OCI-LY3 (cell line): ENCODE measurements around the gene ANKRD39.

ENCODE experiments used
- H2AFZ ChIP-seq: fragments of 200-600, 300-600 bp; shearing (Covaris generic); 2 replicates; pipeline ENCODE4 v1.6.0; 2014; ENCODE audit warnings: antibody characterized with exemption, low read depth, low read length
- H3K27ac ChIP-seq: fragments of 200-600, 300-600 bp; sonication (generic); 2 replicates; pipeline ENCODE4 v1.5.1; 2014; ENCODE audit warnings: mild to moderate bottlenecking, low read length, moderate library complexity, mixed read lengths
- H3K27me3 ChIP-seq: fragments of 200-600, 300-600 bp; sonication (generic); 2 replicates; pipeline ENCODE4 v1.6.1; 2014; ENCODE audit warnings: low read depth, low read length, mixed read lengths
- H3K36me3 ChIP-seq: fragments of 200-600, 300-600 bp; sonication (generic); replicated peaks from 2 replicates; pipeline ENCODE3; 2014; ENCODE audit warnings: low read depth, low read length, mixed read lengths
- H3K4me1 ChIP-seq: fragments of 300-600, 200-600 bp; sonication (generic); 2 replicates; pipeline ENCODE4 v1.6.1; 2014; ENCODE audit warnings: low read length, mixed read lengths
- H3K4me2 ChIP-seq: fragments of 200-600, 300-600 bp; sonication (generic); 2 replicates; pipeline ENCODE4 v1.6.1; 2014; ENCODE audit warnings: low read length, mixed read lengths
- H3K4me3 ChIP-seq: fragments of 300-600, 200-600 bp; sonication (generic); 2 replicates; pipeline ENCODE4 v1.5.1; 2014; ENCODE audit warnings: antibody characterized with exemption, mild to moderate bottlenecking, low read length, moderate library complexity
- H3K79me2 ChIP-seq: fragments of 300-600, 200-600 bp; shearing (Covaris generic); 2 replicates; pipeline ENCODE4 v1.6.1; 2014; ENCODE audit warnings: mild to moderate bottlenecking, low read length, mixed read lengths
- H3K9ac ChIP-seq: fragments of 300-600, 200-600 bp; shearing (Covaris generic); 2 replicates; pipeline ENCODE4 v1.6.0; 2014; ENCODE audit warnings: mild to moderate bottlenecking, low read length, moderate library complexity
- H3K9me3 ChIP-seq: fragments of 200-600, 300-600 bp; shearing (Covaris generic); 2 replicates; pipeline ENCODE4 v1.6.1; 2014; ENCODE audit warnings: low read length, mixed read lengths; ENCODE audit not compliant: insufficient read depth
- H4K20me1 ChIP-seq: fragments of 200-600, 300-600 bp; sonication (generic); 2 replicates; pipeline ENCODE4 v1.6.1; 2016; ENCODE audit warnings: low read length, mixed read lengths; ENCODE audit not compliant: insufficient read depth
- CTCF ChIP-seq: fragments of 200-600, 300-600 bp; sonication (generic); IDR thresholded peaks from 2 replicates; pipeline ENCODE4 v1.5.1; 2014; ENCODE audit warnings: antibody characterized with exemption, low read length, low read depth
- EZH2phosphoT487 ChIP-seq: fragments of 200-600 bp; shearing (Covaris generic); IDR thresholded peaks from 2 replicates; pipeline ENCODE4 v1.6.1; 2018; ENCODE audit warnings: antibody characterized with exemption, mixed run types, low read depth

Gene ANKRD39

GRCh38 chr2:96824079-96824870 is 33.5 kb downstream of the ANKRD39 start:
- Histone ChIP-seq H3K27ac (no peak overlapping the region), H3K9me3 (no peaks in the 10 kb centered on the region), H3K9ac (no peak overlapping the region), H4K20me1 (peaks cover 11% of the 10 kb centered on the region; the same call in 1 of the 2 replicates), H3K27me3 (no peaks in the 10 kb centered on the region), H3K79me2 (peaks cover 17% of the 10 kb centered on the region), H3K36me3 (peaks cover 11% of the 10 kb centered on the region), H3K4me2 (no peak overlapping the region), H3K4me3 (no peak overlapping the region), H3K4me1 (no peaks in the 10 kb centered on the region), H2AFZ (no peak overlapping the region)
- TF ChIP-seq EZH2phosphoT487 (no peak), CTCF (no peak)

GRCh38 chr2:96823198-96823597 is 34.6 kb downstream of the ANKRD39 start:
- peaks cover 10% of the 10 kb centered on the region for H3K36me3 ChIP-seq

GRCh38 chr2:96822786-96823185 is 35.0 kb downstream of the ANKRD39 start:
- no peak overlapping the region for H3K4me2 ChIP-seq
- no peak overlapping the region for H2AFZ ChIP-seq
- peaks cover 27% of the 10 kb centered on the region for H3K79me2 ChIP-seq
- H3K27ac ChIP-seq, result no peak overlapping the region
- no peak overlapping the region for H3K9ac ChIP-seq
- peaks cover 8% of the 10 kb centered on the region for H3K36me3 ChIP-seq
- no peaks in the 10 kb centered on the region; the same call in 1 of the 2 replicates for H3K4me1 ChIP-seq
- no peaks in the 10 kb centered on the region for H3K27me3 ChIP-seq
- H4K20me1 ChIP-seq, result peaks cover 12% of the 10 kb centered on the region; the same call in 1 of the 2 replicates
- H3K9me3 ChIP-seq, result no peaks in the 10 kb centered on the region
- TF ChIP-seq EZH2phosphoT487, result no peak
- TF ChIP-seq CTCF, result no peak
- no peak overlapping the region for H3K4me3 ChIP-seq

More at GRCh38 chr2:96823198-96823597, 34.6 kb downstream of the ANKRD39 start:
- H3K4me1 ChIP-seq, result no peaks in the 10 kb centered on the region
- H3K9me3 ChIP-seq, result no peaks in the 10 kb centered on the region
- no peak overlapping the region for H3K27ac ChIP-seq
- peaks cover 22% of the 10 kb centered on the region for H3K79me2 ChIP-seq
- peaks cover 12% of the 10 kb centered on the region; the same call in 1 of the 2 replicates for H4K20me1 ChIP-seq
- H3K27me3 ChIP-seq, result no peaks in the 10 kb centered on the region
- TF ChIP-seq CTCF (no peak), EZH2phosphoT487 (no peak)
- no peak overlapping the region for H2AFZ ChIP-seq
- no peak overlapping the region for H3K4me3 ChIP-seq
- H3K4me2 ChIP-seq, result no peak overlapping the region
- H3K9ac ChIP-seq, result no peak overlapping the region

- Histone ChIP-seq H4K20me1 (peaks cover 20% of the 10 kb centered on the region; the same call in 1 of the 2 replicates), H3K4me1 (peaks cover 8% of the 10 kb centered on the region), H3K9ac (no peak overlapping the region), H3K27me3 (no peaks in the 10 kb centered on the region), H3K27ac (no peak overlapping the region), H3K9me3 (no peaks in the 10 kb centered on the region), H2AFZ (no peak overlapping the region), H3K79me2 (peaks cover 36% of the 10 kb centered on the region), H3K36me3 (peaks cover 8% of the 10 kb centered on the region), H3K4me2 (no peak overlapping the region), H3K4me3 (no peak overlapping the region)
- no peak for TF ChIP-seq EZH2phosphoT487
- no peak for TF ChIP-seq CTCF
Measured at GRCh38 chr2:96821113-96821675, 36.6 kb downstream of the ANKRD39 start.
